ENCODE results near the gene ZNF385C.

Gene ZNF385C

DNA sequence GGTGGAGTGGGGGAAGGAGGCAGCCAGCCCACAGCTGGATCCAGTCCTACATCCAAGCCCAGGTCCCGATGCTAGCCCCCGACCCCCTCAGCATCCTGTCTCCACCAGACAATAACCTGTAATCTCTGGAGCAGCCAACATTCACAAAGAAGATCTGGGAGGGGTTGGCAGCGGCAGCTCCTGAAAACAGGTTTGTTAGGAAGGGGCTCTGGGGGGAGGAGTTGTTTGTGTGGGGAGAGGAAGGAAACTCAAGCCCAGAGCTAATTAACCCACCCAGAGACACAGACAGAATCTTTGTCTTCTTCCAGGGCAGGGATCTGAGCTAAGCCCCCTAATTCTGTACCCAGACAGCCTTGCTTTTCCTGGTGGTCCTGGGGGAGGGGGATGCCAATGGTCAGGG, 43.2 kb downstream of the ZNF385C start:
- CTCF ChIA-PET = interaction anchor here (0.6 to 0.9 kb wide), 2 partner anchors 13 kb away, joined by 3 read pairs; no protein-coding TSS in a partner anchor
- H3K27ac ChIP-seq = no peak overlapping the region
- POLR2A ChIA-PET (ENCODE audit: low non-redundant PET) = no interaction called here
- DNase-seq (ENCODE audit: low spot score) = no peak
- TF ChIP-seq, protein P1, sequence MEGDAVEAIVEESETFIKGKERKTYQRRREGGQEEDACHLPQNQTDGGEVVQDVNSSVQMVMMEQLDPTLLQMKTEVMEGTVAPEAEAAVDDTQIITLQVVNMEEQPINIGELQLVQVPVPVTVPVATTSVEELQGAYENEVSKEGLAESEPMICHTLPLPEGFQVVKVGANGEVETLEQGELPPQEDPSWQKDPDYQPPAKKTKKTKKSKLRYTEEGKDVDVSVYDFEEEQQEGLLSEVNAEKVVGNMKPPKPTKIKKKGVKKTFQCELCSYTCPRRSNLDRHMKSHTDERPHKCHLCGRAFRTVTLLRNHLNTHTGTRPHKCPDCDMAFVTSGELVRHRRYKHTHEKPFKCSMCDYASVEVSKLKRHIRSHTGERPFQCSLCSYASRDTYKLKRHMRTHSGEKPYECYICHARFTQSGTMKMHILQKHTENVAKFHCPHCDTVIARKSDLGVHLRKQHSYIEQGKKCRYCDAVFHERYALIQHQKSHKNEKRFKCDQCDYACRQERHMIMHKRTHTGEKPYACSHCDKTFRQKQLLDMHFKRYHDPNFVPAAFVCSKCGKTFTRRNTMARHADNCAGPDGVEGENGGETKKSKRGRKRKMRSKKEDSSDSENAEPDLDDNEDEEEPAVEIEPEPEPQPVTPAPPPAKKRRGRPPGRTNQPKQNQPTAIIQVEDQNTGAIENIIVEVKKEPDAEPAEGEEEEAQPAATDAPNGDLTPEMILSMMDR (conservative IDR thresholded peaks at IDR 0.05; ENCODE audit: low read depth) = no peak

GRCh38 chr17:42053731-42054500, 44.4 kb downstream of the ZNF385C start:
- ChIA-PET POLR2A (ENCODE audit: low non-redundant PET) (no interaction called here), CTCF (interaction anchor here (0.7 to 0.9 kb wide), 2 partner anchors 14 to 168 kb away, joined by 3 read pairs; no protein-coding TSS in a partner anchor)
- no peak for DNase-seq (ENCODE audit: low spot score)
- H3K27ac ChIP-seq = no peak overlapping the region
- TF ChIP-seq, protein P1 (conservative IDR thresholded peaks at IDR 0.05; ENCODE audit: low read depth) = no peak

DNA sequence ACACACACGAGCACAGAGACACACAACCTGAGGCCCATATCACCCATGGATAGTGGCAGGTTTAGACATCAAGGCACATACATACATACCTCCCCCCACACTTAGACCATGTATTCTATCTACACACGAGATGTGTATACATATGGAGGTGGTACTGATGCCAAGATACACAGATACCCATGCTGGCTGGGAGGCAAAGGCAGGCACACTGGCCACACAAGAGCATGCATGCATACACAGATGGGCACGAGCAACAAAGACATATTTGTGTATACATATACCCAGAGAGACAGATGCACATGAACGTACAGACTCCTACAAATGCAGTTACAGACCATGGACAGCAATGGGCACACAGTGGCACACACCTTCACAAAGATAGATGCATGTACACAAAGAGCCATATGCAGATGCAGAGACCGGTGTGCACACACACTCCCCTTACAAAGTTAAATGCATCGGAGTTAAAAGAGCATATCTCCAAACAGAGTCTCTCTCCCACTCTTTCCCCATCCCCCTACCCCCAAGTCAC, 45.9 kb downstream of the ZNF385C start:
- DNase-seq (ENCODE audit: low spot score) = no peak
- ChIA-PET CTCF (interaction anchor here (1.0 kb wide), 1 partner anchor 15 kb away, joined by 3 read pairs; no protein-coding TSS in a partner anchor), POLR2A (ENCODE audit: low non-redundant PET) (no interaction called here)
- no peak overlapping the region for H3K27ac ChIP-seq
- TF ChIP-seq, protein P1 (conservative IDR thresholded peaks at IDR 0.05; ENCODE audit: low read depth) = no peak

DNA sequence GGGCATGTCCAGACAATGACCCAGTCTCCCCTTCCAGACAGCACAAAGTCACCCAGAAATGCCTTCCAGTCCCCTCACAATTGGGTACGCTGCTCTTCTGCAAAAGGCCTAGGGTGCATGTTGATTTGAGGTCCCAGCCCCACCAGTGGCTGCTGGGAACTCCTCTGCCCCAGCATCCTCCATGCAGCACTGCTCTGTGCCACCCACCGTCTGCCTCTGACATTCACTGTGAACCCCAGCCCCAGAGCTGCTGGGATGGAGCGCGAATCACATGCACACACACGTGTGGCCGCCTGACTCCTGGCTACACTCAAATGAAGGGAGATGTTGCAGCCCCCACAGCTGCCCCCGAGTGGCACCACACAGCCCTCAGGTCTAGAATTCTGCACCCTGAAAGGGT, 46.6 kb downstream of the ZNF385C start:
- TF ChIP-seq, protein P1 (conservative IDR thresholded peaks at IDR 0.05; ENCODE audit: low read depth) = no peak
- CTCF ChIA-PET = interaction anchor here (0.6 to 1.5 kb wide), 4 partner anchors 16 to 49 kb away, joined by 3 to 6 read pairs (median 3); partner anchors contain the start of gene NKIRAS2
- POLR2A ChIA-PET (ENCODE audit: low non-redundant PET) = no interaction called here
- H3K27ac ChIP-seq = no peak overlapping the region
- no peak for DNase-seq (ENCODE audit: low spot score)

GRCh38 chr17:42051013-42051400, 47.3 kb downstream of the ZNF385C start:
- ChIA-PET CTCF (interaction anchor here (0.6 to 1.5 kb wide), 4 partner anchors 17 to 49 kb away, joined by 3 to 6 read pairs (median 3); partner anchors contain the start of gene NKIRAS2), POLR2A (ENCODE audit: low non-redundant PET) (interaction anchor here (0.6 kb wide), 1 partner anchor 8 kb away, joined by 5 read pairs; no protein-coding TSS in a partner anchor)
- H3K27ac ChIP-seq = no peak overlapping the region
- TF ChIP-seq, protein P1 (conservative IDR thresholded peaks at IDR 0.05; ENCODE audit: low read depth) = no peak
- DNase-seq (ENCODE audit: low spot score) = no peak

DNA sequence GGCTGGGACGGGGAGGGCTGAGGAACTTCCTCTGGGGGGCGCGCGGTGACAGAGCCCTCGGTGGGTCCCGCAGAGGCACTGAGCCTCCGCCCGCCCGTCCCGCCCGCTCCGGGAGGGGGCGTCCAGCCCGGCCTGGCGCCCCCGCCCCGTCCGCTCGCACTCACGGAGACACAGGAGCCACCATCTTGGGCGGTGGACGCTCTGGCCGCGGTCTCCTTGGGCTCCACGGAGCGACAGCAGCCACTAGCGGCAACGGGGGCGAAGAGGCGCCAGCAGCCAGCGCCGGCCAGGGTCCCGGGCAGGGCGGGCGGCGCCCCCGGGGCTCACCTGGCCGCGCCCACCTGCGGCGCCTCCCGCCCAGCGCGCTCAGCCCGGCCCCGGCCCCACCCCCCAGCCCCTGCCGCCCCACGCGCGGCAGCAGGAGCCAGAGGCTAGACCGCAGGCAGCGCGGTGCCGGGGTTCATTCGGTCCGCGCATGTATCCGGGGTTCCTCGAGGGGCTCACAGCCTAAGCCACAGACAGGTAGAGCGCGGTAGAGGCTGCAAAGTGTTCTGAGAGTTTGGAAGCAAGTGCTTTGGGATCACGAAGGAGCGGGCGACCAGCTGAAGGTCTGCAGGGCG, 47.8 kb downstream of the ZNF385C start, which contains the start of gene C17orf113:
TSS of gene C17orf113 (minus strand) at position 209 of the 620 bp plus-strand sequence. CDS start 7,225 bp downstream, outside the sequence.
- CTCF ChIA-PET = interaction anchor here (0.8 to 1.5 kb wide), 3 partner anchors 17 to 50 kb away, joined by 3 read pairs; partner anchors contain the start of gene NKIRAS2

More for the DNA sequence above, 47.8 kb downstream of the ZNF385C start, which contains the start of gene C17orf113:
- H3K27ac ChIP-seq = 0 out of 2 replicates have a peak within 1 kb of the TSS, but pooled peaks have one; percentile 12
- POLR2A ChIA-PET (ENCODE audit: low non-redundant PET) = interaction anchor here (0.6 kb wide), 1 partner anchor 8 kb away, joined by 5 read pairs; no protein-coding TSS in a partner anchor
- TF ChIP-seq, protein P1 (conservative IDR thresholded peaks at IDR 0.05; ENCODE audit: low read depth) = peak; percentile 69
- DNase-seq (ENCODE audit: low spot score) = peak; percentile 55
